CMK (cell line): ENCODE results near the gene CPM.

Source experiments
- DNase-seq: peaks from one replicate; pipeline ENCODE4 v3.0.0-alpha.2; 2010; ENCODE audit warnings: low read depth

Gene CPM

GRCh38 chr12:68956466-68956865 is 23.5 kb upstream of the CPM start:
- DNase-seq: no peak

- no peak for DNase-seq
Observed at GRCh38 chr12:68954811-68955210, 21.8 kb upstream of the CPM start.

GRCh38 chr12:68953536-68953935 is 20.6 kb upstream of the CPM start:
- no peak for DNase-seq

- no peak for DNase-seq
Observed at GRCh38 chr12:68951652-68952051, 18.7 kb upstream of the CPM start.

GRCh38 chr12:68950511-68950910 is 17.5 kb upstream of the CPM start:
- no peak for DNase-seq

GRCh38 chr12:68945255-68945654 is 12.3 kb upstream of the CPM start:
- no peak for DNase-seq

GRCh38 chr12:68944296-68945076 is 11.5 kb upstream of the CPM start:
- DNase-seq: no peak

GRCh38 chr12:68943848-68944247 is 10.9 kb upstream of the CPM start:
- DNase-seq: no peak

GRCh38 chr12:68940731-68941130 is 7.8 kb upstream of the CPM start:
- DNase-seq: no peak

- DNase-seq: no peak
Observed at GRCh38 chr12:68939505-68939904, 6.5 kb upstream of the CPM start.

- no peak for DNase-seq
Observed at GRCh38 chr12:68934392-68934791, 1.4 kb upstream of the CPM start.

GRCh38 chr12:68932128-68932960 is 627 bp downstream of the CPM start:
- DNase-seq: no peak

- no peak for DNase-seq
Observed at GRCh38 chr12:68930178-68930577, 2.8 kb downstream of the CPM start.

- no peak for DNase-seq
Observed at GRCh38 chr12:68924546-68924945, 8.4 kb downstream of the CPM start.

GRCh38 chr12:68919581-68920239 is 13.3 kb downstream of the CPM start:
- no peak for DNase-seq

- DNase-seq: no peak
Observed at GRCh38 chr12:68918960-68919359, 14.0 kb downstream of the CPM start.

GRCh38 chr12:68915055-68915454 is 17.9 kb downstream of the CPM start:
- no peak for DNase-seq

GRCh38 chr12:68913682-68914081 is 19.3 kb downstream of the CPM start:
- no peak for DNase-seq

- no peak for DNase-seq
Observed at GRCh38 chr12:68912916-68913315, 20.1 kb downstream of the CPM start.

GRCh38 chr12:68911197-68911718 is 21.7 kb downstream of the CPM start:
- DNase-seq: no peak

GRCh38 chr12:68910128-68910527 is 22.8 kb downstream of the CPM start:
- DNase-seq: no peak

GRCh38 chr12:68908076-68908475 is 24.9 kb downstream of the CPM start:
- no peak for DNase-seq

GRCh38 chr12:68905733-68906132 is 27.2 kb downstream of the CPM start:
- peak; percentile 24 for DNase-seq
